Mesendoderm (in vitro differentiated cells): ENCODE data around the gene NDUFV3.
"Not testable (repeated sequence)": the region's sequence is repeated elsewhere in the genome, so short reads cannot be mapped to it uniquely, and the experiment has no call there.

Source experiments
- DNase-seq: peaks from one replicate; pipeline ENCODE4 v3.0.0; 2013
- H2AK5ac ChIP-seq: 2 replicates; pipeline ENCODE4 v1.6.1; 2013; ENCODE audit warnings: low read length, inconsistent platforms
- H2BK120ac ChIP-seq: 2 replicates; pipeline ENCODE4 v1.6.1; 2013; ENCODE audit warnings: low read depth, mild to moderate bottlenecking, low read length, moderate library complexity, mixed read lengths
- H2BK15ac ChIP-seq: replicated peaks from 2 replicates; pipeline ENCODE4 v1.6.1; 2013; ENCODE audit warnings: low read depth, mild to moderate bottlenecking, moderate library complexity
- H2BK5ac ChIP-seq: 2 replicates; pipeline ENCODE4 v1.6.1; 2013; ENCODE audit warnings: low read length, inconsistent platforms
- H3K18ac ChIP-seq: 2 replicates; pipeline ENCODE4 v1.6.1; 2013; ENCODE audit warnings: mild to moderate bottlenecking, low read length, mixed read lengths
- H3K23ac ChIP-seq: one replicate; pipeline ENCODE4 v1.6.1; 2013; ENCODE audit warnings: low read length
- H3K27ac ChIP-seq: 2 replicates; pipeline ENCODE4 v1.5.1; 2013; ENCODE audit warnings: low read depth, mild to moderate bottlenecking, inconsistent platforms, low read length, moderate library complexity
- H3K27me3 ChIP-seq: 2 replicates; pipeline ENCODE4 v1.6.1; 2013; ENCODE audit warnings: low read length, control low read depth, mild to moderate bottlenecking, inconsistent platforms; ENCODE audit not compliant: insufficient read depth, poor library complexity
- H3K36me3 ChIP-seq: 2 replicates; pipeline ENCODE4 v1.6.1; 2013; ENCODE audit warnings: low read length, inconsistent platforms; ENCODE audit not compliant: control insufficient read depth, insufficient read depth
- H3K4ac ChIP-seq: one replicate; pipeline ENCODE4 v1.6.1; 2013; ENCODE audit warnings: low read depth, mild to moderate bottlenecking, low read length, moderate library complexity
- H3K4me1 ChIP-seq: 2 replicates; pipeline ENCODE4 v1.6.1; 2013; ENCODE audit warnings: low read depth, low read length, inconsistent platforms; ENCODE audit not compliant: control insufficient read depth
- H3K4me2 ChIP-seq: 2 replicates; pipeline ENCODE4 v1.6.1; 2013; ENCODE audit warnings: low read length
- H3K4me3 ChIP-seq: 2 replicates; pipeline ENCODE4 v1.5.1; 2013; ENCODE audit warnings: mild to moderate bottlenecking, low read length
- H3K56ac ChIP-seq: one replicate; pipeline ENCODE4 v1.6.1; 2013; ENCODE audit warnings: low read length
- H3K79me1 ChIP-seq: 2 replicates; pipeline ENCODE4 v1.6.1; 2013; ENCODE audit warnings: low read length, inconsistent platforms
- H3K79me2 ChIP-seq: 2 replicates; pipeline ENCODE4 v1.6.1; 2013; ENCODE audit warnings: mild to moderate bottlenecking, low read length; ENCODE audit not compliant: control insufficient read depth, insufficient read depth
- H3K9ac ChIP-seq: 2 replicates; pipeline ENCODE4 v1.6.1; 2013; ENCODE audit warnings: low read length, inconsistent platforms
- H4K5ac ChIP-seq: one replicate; pipeline ENCODE4 v1.6.1; 2013; ENCODE audit warnings: low read length
- H4K8ac ChIP-seq: one replicate; pipeline ENCODE4 v1.6.1; 2013; ENCODE audit warnings: low read depth, mild to moderate bottlenecking, control low read depth, low read length, moderate library complexity
- WGBS: extraction: QIAGEN DNeasy Blood & Tissue Kit; methylation state at CpG from one replicate; pipeline ENCODE4 v1.1.7; 2013; ENCODE audit warnings: low lambda C conversion rate, missing lambda C conversion rate; ENCODE audit not compliant: insufficient coverage; ENCODE audit errors: extremely low coverage; 5-methylcytosine and 5-hydroxymethylcytosine counted together

NDUFV3 gene

GRCh38 chr21:42847726-42848125 is 45.4 kb upstream of the NDUFV3 start:
- no peak overlapping the region for H2AK5ac ChIP-seq
- H3K36me3 ChIP-seq, result peaks cover 34% of the 10 kb centered on the region
- H3K79me2 ChIP-seq, result peaks cover 30% of the 10 kb centered on the region
- H3K18ac ChIP-seq, result no peak overlapping the region
- H3K56ac ChIP-seq, result no peak overlapping the region
- no peaks in the 10 kb centered on the region for H3K4me1 ChIP-seq
- no peak overlapping the region for H4K5ac ChIP-seq
- no peak overlapping the region for H3K4me3 ChIP-seq
- DNase-seq, result no peak
- no peak overlapping the region for H2BK5ac ChIP-seq
- no peak overlapping the region for H3K4ac ChIP-seq
- H3K79me1 ChIP-seq, result peaks cover 31% of the 10 kb centered on the region
- no CpG with 5 or more reads among the region's 4 CpGs for WGBS
- H4K8ac ChIP-seq, result no peak overlapping the region
- H3K27me3 ChIP-seq, result no peaks in the 10 kb centered on the region
- H2BK120ac ChIP-seq, result no peak overlapping the region
- no peak overlapping the region for H3K23ac ChIP-seq
- no peak overlapping the region for H2BK15ac ChIP-seq
- no peak overlapping the region for H3K27ac ChIP-seq
- no peak overlapping the region for H3K9ac ChIP-seq
- H3K4me2 ChIP-seq, result no peak overlapping the region

DNA sequence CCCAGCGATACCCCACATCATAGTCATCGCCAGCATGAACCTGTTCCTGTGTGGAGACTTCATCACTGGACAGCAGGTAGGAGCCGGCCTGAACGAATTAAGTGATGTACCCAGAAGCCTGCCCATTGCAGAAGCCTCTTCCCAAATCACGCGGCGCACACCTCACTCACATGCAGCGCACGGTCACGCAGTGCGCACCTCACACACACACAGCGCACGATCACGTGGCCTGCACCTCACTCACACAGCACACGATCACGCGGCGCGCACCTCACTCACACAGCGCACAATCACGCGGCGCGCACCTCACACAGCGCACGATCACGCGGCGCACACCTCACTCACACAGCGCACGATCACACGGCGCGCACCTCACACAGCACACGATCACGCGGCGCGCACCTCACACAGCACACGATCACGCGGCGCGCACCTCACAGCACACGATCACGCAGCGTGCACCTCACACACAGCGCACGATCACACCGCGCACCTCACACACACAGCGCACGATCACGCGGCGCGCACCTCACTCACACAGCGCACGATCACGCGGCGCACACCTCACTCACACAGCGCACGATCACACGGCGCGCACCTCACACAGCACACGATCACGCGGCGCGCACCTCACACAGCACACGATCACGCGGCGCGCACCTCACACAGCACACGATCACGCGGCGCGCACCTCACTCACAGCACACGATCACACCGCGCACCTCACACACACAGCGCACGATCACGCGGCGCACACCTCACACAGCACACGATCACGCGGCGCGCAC is 44.8 kb upstream of the NDUFV3 start:
- not testable (repeated sequence) for H3K56ac ChIP-seq, H2BK5ac ChIP-seq, H4K5ac ChIP-seq, H4K8ac ChIP-seq, H3K23ac ChIP-seq, H2BK15ac ChIP-seq, H3K27me3 ChIP-seq, H3K9ac ChIP-seq, DNase-seq, H3K4me3 ChIP-seq, H3K4me2 ChIP-seq, H3K18ac ChIP-seq, H3K27ac ChIP-seq, H2AK5ac ChIP-seq, H3K4me1 ChIP-seq, H3K4ac ChIP-seq, H2BK120ac ChIP-seq
- WGBS, result no CpG with 5 or more reads among the region's 95 CpGs
- H3K36me3 ChIP-seq, result peaks cover 35% of the 10 kb centered on the region
- H3K79me2 ChIP-seq, result peaks cover 30% of the 10 kb centered on the region
- peaks cover 29% of the 10 kb centered on the region for H3K79me1 ChIP-seq

DNA sequence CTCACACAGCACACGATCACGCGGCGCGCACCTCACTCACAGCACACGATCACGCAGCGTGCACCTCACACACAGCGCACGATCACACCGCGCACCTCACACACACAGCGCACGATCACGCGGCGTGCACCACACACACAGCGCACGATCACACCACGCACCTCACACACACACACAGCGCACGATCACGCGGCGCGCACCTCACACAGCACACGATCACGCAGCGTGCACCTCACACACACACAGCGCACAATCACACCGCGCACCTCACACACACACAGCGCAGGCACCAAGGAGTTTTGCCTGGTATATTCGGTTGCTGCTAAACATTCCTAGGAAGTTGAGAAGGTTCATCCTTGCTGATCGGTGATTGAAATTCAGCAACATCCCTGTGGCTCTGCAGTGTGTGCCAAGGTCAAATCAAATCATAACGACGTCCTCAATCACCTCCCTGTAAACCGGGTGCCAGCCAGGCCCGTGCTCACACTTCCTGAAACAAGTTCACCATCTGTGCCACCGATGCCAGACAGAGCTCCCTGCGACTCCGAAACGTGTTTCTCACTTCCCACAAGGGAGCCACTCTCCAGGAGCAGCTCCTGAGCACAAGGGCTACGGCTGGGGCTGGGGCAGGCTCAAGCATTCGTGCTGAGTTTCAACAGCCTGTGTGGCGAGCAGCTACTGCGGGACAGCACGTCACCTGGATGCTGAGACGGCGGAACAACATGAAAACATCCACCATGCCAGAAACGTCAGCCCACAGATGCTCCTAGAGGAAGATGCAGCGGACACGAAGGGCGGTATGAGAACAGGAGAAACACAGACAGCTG is 44.0 kb upstream of the NDUFV3 start:
- H3K36me3 ChIP-seq, result peaks cover 37% of the 10 kb centered on the region
- H2BK5ac ChIP-seq, result no peak overlapping the region
- H3K4me3 ChIP-seq, result no peak overlapping the region
- no peak overlapping the region for H3K4ac ChIP-seq
- peaks cover 30% of the 10 kb centered on the region for H3K79me1 ChIP-seq
- H3K27ac ChIP-seq, result no peak overlapping the region
- H3K23ac ChIP-seq, result no peak overlapping the region
- no peaks in the 10 kb centered on the region for H3K27me3 ChIP-seq
- no peak overlapping the region for H3K18ac ChIP-seq
- no peak overlapping the region for H2AK5ac ChIP-seq
- no peak overlapping the region for H3K4me2 ChIP-seq
- DNase-seq, result no peak
- H3K56ac ChIP-seq, result no peak overlapping the region
- no CpG with 5 or more reads among the region's 54 CpGs for WGBS
- no peak overlapping the region for H2BK120ac ChIP-seq
- no peak overlapping the region for H2BK15ac ChIP-seq
- H3K79me2 ChIP-seq, result peaks cover 26% of the 10 kb centered on the region
- H3K9ac ChIP-seq, result no peak overlapping the region
- no peaks in the 10 kb centered on the region for H3K4me1 ChIP-seq
- H4K8ac ChIP-seq, result no peak overlapping the region
- H4K5ac ChIP-seq, result no peak overlapping the region

DNA sequence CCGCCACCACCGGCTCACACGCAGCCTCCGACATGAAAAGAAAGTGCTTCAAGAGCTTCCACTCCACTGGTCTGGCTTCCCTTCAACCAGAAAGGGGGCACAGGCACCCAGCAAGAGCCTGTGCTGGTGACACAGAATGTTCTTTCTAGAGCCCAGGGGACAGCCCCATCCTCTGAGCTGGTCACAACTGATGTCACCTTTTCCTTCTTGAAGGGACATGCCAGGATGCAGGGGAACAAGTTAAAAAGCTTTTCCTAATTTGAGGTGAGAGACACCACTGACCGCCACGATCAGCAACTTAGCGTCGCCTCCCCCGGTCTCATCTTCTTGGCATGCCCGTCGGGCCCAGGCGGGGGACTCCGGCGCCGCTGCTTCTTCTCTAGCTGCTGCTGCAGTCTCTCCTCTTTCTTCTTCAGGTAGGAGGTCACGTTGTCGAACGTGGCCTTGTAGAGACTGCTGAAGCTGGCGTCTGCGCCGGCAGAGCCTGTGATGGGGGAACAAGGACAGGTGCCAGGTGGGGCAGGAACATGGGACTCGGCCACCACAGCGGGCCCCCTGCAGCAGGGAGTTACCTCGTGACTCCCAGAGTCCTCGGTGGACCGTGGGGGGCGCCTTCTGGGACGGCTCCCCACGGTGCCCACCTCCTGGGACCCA is 43.2 kb upstream of the NDUFV3 start:
- peaks cover 19% of the 10 kb centered on the region for H3K79me2 ChIP-seq
- H3K56ac ChIP-seq, result no peak overlapping the region
- peaks cover 35% of the 10 kb centered on the region for H3K36me3 ChIP-seq
- H3K9ac ChIP-seq, result no peak overlapping the region
- H3K79me1 ChIP-seq, result peaks cover 24% of the 10 kb centered on the region
- H3K4me1 ChIP-seq, result no peaks in the 10 kb centered on the region
- H2BK5ac ChIP-seq, result no peak overlapping the region
- H2BK15ac ChIP-seq, result no peak overlapping the region
- no CpG with 5 or more reads among the region's 29 CpGs for WGBS
- no peak overlapping the region for H3K4me2 ChIP-seq
- no peak overlapping the region for H3K4me3 ChIP-seq
- no peak overlapping the region for H3K18ac ChIP-seq
- no peak overlapping the region for H3K4ac ChIP-seq
- no peak overlapping the region for H3K27ac ChIP-seq
- no peak overlapping the region for H4K8ac ChIP-seq
- no peak for DNase-seq
- H2BK120ac ChIP-seq, result no peak overlapping the region
- no peak overlapping the region for H2AK5ac ChIP-seq
- no peak overlapping the region for H4K5ac ChIP-seq
- no peaks in the 10 kb centered on the region for H3K27me3 ChIP-seq
- H3K23ac ChIP-seq, result no peak overlapping the region

DNA sequence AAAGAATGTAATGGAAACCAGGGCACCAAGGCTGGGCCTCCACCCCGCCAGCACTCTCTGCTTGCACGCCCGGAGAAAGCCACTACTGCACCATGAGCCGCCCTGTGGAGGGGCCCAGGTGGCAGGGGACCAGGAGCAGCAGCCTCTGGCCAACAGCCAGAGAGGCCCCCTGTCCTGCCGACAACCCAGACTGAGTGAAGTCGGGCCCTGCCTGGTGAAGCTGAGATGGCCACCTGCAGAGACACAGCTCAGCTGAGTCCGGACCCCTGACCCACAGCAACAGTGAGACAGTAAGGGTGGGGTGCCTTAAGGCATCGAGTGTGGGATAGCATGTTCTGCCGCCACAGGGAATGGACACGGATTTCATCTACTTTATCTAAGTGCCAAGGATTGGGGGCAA is 42.6 kb upstream of the NDUFV3 start:
- Histone ChIP-seq H2BK15ac (no peak overlapping the region), H3K4me3 (no peak overlapping the region), H4K8ac (no peak overlapping the region), H2BK5ac (no peak overlapping the region), H3K27ac (no peak overlapping the region), H3K4me2 (no peak overlapping the region), H3K4ac (no peak overlapping the region), H4K5ac (no peak overlapping the region), H2BK120ac (no peak overlapping the region), H3K36me3 (peaks cover 38% of the 10 kb centered on the region), H3K4me1 (no peaks in the 10 kb centered on the region), H3K27me3 (no peaks in the 10 kb centered on the region), H3K56ac (no peak overlapping the region), H3K79me2 (peaks cover 18% of the 10 kb centered on the region), H3K18ac (no peak overlapping the region), H3K23ac (no peak overlapping the region), H3K79me1 (peaks cover 23% of the 10 kb centered on the region), H3K9ac (no peak overlapping the region), H2AK5ac (no peak overlapping the region)
- no CpG with 5 or more reads among the region's 10 CpGs for WGBS
- DNase-seq, result no peak
